Effector memory CD8-positive, alpha-beta T cell (primary cell): ENCODE data around the gene RMC1.
"Not testable (repeated sequence)": the region's sequence is repeated elsewhere in the genome, so short reads cannot be mapped to it uniquely, and the experiment has no call there.

Source experiments
- ATAC-seq: fragments of 150-1000 bp; cut with Tn5 transposase; replicated peaks from 2 replicates; pipeline ENCODE4 v1.10.0; 2021; ENCODE audit warnings: mild to moderate bottlenecking, moderate library complexity
- DNase-seq, 3 experiments: peaks; one replicate each; pipeline ENCODE4 v3.0.0; 2021
- H3K27ac Mint-ChIP-seq, 2 donors: one replicate each; pipeline ENCODE4 v1.8.0; 2022; ENCODE audit warnings: mild to moderate bottlenecking in 2 of 2, mixed read lengths in 2 of 2, moderate library complexity in 2 of 2
- H3K27me3 Mint-ChIP-seq, 2 donors: one replicate each; pipeline ENCODE4 v1.8.0; 2022; ENCODE audit warnings: mixed read lengths in 2 of 2
- H3K36me3 Mint-ChIP-seq: one replicate; pipeline ENCODE4 v1.8.0; 2022; ENCODE audit warnings: mild to moderate bottlenecking, moderate library complexity, mixed read lengths; ENCODE audit not compliant: insufficient read depth
- H3K4me1 Mint-ChIP-seq, 2 donors: one replicate each; pipeline ENCODE4 v1.8.0; 2022; ENCODE audit warnings: low read depth in 2 of 2, mixed read lengths in 2 of 2
- H3K4me3 Mint-ChIP-seq, 2 donors: one replicate each; pipeline ENCODE4 v1.8.0; 2022; ENCODE audit warnings: mild to moderate bottlenecking in 2 of 2, mixed read lengths in 2 of 2, moderate library complexity in 2 of 2
- H3K9me3 Mint-ChIP-seq, 2 donors: one replicate each; pipeline ENCODE4 v1.8.0; 2022; ENCODE audit warnings: mixed read lengths in 2 of 2

Gene RMC1

DNA sequence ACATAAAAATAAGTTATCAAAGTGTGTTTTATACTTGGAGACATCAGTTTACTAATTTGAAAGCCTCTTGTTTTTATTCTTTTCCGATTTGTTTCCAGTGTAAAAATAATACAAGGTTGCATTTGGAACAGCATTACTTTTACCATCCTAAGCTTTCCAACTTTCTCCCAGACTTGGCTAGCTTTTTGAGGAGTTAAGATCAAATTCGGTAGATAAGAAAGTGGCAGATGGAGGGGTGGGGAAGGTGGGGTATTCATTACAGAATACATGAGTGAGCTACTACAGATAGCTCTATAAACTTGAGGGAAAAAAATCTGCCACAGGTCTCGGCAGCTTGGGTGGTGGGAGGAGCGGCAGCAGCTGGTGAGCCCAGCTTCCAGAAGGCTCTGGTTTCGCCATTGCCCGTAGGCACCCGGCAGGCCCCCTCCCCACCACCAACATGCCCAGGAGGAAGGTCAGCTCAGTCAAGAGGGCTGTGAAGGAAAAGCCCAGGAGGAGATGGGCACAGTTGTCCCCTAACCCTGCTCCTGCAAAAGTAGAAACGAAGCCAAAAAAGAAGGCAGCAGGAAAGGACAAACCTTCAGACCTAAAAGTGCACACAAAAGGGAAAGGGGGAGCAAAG lies 18.6 kb upstream of the RMC1 start:
- peaks cover 51% of the 10 kb centered on the region for H3K36me3 Mint-ChIP-seq
- DNase-seq: no peak
- no peak for ATAC-seq
- H3K4me1 Mint-ChIP-seq: peaks cover 2 to 7% of the 10 kb centered on the region in 2 donors
- H3K9me3 Mint-ChIP-seq: no peaks in the 10 kb centered on the region
- no peak overlapping the region for H3K4me3 Mint-ChIP-seq
- no peaks in the 10 kb centered on the region for H3K27me3 Mint-ChIP-seq
- peak overlapping the region in 1 of 2 donors; percentile 51 for H3K27ac Mint-ChIP-seq

DNA sequence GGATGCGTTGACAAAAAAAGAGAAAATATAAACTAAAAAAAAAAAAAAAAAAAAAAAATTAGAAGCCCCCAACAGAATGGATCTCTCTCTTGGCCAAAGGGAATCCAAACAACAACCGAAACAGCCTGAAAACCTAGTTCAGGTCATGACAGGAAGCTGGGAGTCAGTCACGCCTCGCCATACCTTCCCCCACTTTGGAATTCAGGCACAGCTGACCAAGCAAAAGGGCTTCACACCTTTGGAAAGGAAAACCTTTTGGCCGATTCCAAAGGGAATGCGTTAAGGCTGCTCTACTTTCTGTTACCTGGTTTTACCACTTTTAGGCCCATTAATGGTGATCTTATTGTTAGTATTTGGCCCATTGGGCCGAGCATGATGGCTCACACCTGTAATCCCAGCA lies 17.9 kb upstream of the RMC1 start:
- peaks cover 2 to 7% of the 10 kb centered on the region in 2 donors for H3K4me1 Mint-ChIP-seq

DNA sequence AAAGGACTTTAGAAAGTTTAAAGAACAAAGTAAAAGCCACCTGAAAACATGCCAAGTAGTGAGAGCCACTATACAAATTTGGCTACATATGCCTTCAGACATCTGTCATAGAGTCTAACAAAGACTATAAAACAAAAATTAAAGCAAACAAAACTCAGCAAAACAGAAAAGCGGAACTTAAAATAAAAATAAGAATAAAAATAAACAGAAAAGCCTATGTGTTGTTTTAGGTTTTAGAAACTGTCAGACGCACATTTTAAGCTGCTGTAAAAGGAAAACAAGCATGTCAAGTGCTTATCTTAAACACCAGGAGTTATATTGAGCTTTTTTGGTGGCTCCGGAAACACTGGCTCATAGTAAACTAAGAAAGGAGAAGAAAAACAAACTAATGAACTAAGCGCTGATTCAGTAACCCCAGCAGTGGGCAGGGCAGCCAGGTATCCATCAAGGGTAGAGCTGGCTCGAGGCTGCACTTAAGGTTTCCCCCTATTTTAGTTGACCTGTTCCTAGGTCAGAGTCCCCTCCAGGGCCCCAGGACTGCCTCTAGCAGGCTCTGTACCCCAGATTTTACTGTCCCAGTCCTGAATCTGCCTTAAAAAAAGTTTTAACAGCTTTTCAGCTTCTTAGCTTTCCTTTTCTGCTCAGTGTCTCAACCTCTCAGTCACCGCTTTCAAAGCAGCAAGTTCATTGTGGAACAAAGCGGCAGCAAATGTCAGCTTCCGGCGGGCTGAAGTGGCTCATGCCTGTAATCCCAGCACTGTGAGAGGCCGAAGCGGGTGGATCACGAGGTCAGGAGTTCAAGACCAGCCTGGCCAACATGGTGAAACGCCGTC lies 15.4 kb upstream of the RMC1 start:
- ATAC-seq: peak; percentile 66
- H3K36me3 Mint-ChIP-seq: peaks cover 18% of the 10 kb centered on the region
- peak overlapping the region in 1 of 2 donors; percentile 56 for H3K4me3 Mint-ChIP-seq
- no peaks in the 10 kb centered on the region for H3K27me3 Mint-ChIP-seq
- DNase-seq: no peak
- H3K9me3 Mint-ChIP-seq: no peaks in the 10 kb centered on the region
- H3K4me1 Mint-ChIP-seq: peaks cover 2 to 7% of the 10 kb centered on the region in 2 donors
- H3K27ac Mint-ChIP-seq: peak overlapping the region; percentile 65 to 80

More for the DNA sequence above, 17.9 kb upstream of the RMC1 start:
- no peaks in the 10 kb centered on the region for H3K9me3 Mint-ChIP-seq
- no peak for ATAC-seq
- H3K27ac Mint-ChIP-seq: no peak overlapping the region
- DNase-seq: no peak
- H3K36me3 Mint-ChIP-seq: peaks cover 44% of the 10 kb centered on the region
- H3K4me3 Mint-ChIP-seq: no peak overlapping the region
- H3K27me3 Mint-ChIP-seq: no peaks in the 10 kb centered on the region

- not testable (repeated sequence) for ATAC-seq, H3K27me3 Mint-ChIP-seq, H3K4me1 Mint-ChIP-seq, H3K36me3 Mint-ChIP-seq, H3K9me3 Mint-ChIP-seq, DNase-seq, H3K27ac Mint-ChIP-seq, H3K4me3 Mint-ChIP-seq
Measured at GRCh38 chr18:23489586-23489985, 13.7 kb upstream of the RMC1 start.

GRCh38 chr18:23493654-23494053 lies 9.7 kb upstream of the RMC1 start:
- no peak for ATAC-seq
- no peaks in the 10 kb centered on the region for H3K27me3 Mint-ChIP-seq
- peaks cover 0 to under 1% of the 10 kb centered on the region in 2 donors for H3K4me1 Mint-ChIP-seq
- no peak overlapping the region for H3K4me3 Mint-ChIP-seq
- no peaks in the 10 kb centered on the region for H3K36me3 Mint-ChIP-seq
- H3K27ac Mint-ChIP-seq: no peak overlapping the region
- no peaks in the 10 kb centered on the region for H3K9me3 Mint-ChIP-seq
- no peak for DNase-seq

DNA sequence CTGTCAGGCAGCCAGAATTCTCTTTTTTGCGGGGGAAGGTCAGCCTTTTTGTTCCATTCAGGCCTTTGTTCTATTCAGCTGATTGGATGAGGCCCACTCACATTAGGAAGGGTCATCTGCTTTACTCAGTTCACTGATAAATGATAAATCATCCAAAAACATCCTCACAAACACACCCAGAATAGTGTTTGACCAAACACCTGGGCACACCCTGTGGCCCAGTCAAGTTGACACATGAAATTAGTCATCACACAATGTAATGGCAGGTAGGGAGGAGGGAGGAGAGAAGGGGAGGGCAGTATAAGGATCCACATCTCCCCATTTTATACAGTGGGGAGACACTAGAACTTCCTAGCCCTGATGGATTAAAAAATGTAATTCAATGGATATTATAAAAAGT lies 8.3 kb upstream of the RMC1 start:
- no peak for DNase-seq
- no peak overlapping the region for H3K4me3 Mint-ChIP-seq
- H3K27ac Mint-ChIP-seq: no peak overlapping the region
- no peaks in the 10 kb centered on the region for H3K36me3 Mint-ChIP-seq
- H3K9me3 Mint-ChIP-seq: no peaks in the 10 kb centered on the region
- ATAC-seq: no peak
- peaks cover 0 to 5% of the 10 kb centered on the region in 2 donors for H3K4me1 Mint-ChIP-seq
- no peaks in the 10 kb centered on the region for H3K27me3 Mint-ChIP-seq

DNA sequence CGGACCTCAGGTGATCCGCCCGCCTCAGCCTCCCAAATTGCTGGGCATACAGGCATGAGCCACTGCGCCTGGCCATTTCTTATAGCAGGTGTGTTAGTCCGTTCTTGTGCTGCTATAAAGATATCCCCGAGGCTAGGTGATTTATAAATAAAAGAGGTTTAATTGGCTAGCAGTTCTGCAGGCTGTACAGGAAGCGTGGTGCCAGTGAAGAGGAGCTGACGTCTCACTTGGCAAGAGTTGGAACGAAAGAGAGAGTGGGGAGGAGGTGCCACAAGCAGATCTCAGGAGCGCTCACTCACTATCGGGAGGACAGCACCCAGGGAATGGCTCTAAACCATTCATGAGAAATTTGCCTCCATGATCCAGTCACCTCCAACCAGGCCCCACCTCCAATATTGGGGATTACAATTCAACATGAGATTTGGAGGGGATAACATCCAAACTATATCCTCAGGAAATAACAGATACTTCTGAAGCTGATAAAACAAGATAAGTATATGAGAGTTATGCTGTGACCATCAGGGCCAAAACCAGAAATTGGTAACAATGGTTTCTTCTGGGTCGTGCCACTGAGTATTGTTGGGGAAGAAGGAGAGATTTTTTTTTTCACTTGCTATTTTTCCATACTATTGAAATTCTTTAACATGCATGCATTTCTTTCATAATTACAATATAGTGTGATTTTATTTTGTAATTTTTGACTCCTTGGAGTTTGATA lies 7.4 kb upstream of the RMC1 start:
- Mint-ChIP-seq H3K4me1 (peaks cover 0 to 5% of the 10 kb centered on the region in 2 donors), H3K9me3 (no peaks in the 10 kb centered on the region), H3K27me3 (no peaks in the 10 kb centered on the region), H3K36me3 (no peaks in the 10 kb centered on the region), H3K4me3 (no peak overlapping the region), H3K27ac (peak overlapping the region in 1 of 2 donors; percentile 75)
- no peak for ATAC-seq
- no peak for DNase-seq

DNA sequence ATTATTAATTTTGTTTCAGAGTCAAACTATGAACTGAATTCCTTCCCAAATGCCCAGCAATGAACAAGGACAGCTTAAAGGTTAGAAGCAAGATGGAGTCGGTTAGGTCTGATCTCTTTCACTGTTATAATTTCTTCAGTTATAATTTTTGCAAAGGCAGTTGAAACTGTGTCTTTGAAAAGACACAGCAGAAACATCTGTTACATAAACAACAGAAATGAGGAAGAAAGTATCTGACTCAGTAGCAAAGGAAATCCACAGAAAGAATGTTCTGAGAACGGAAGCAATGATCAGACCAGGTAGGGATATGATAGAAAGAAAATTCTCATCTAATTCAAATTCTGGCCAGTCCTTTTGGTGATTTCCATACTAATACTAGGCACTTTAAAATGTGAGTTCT lies 5.2 kb upstream of the RMC1 start:
- DNase-seq: no peak
- Mint-ChIP-seq H3K27ac (peak overlapping the region in 1 of 2 donors; percentile 13), H3K27me3 (no peaks in the 10 kb centered on the region), H3K4me3 (no peak overlapping the region), H3K4me1 (peaks cover 5 to 10% of the 10 kb centered on the region in 2 donors), H3K36me3 (peaks cover 5% of the 10 kb centered on the region), H3K9me3 (no peaks in the 10 kb centered on the region)
- no peak for ATAC-seq

DNA sequence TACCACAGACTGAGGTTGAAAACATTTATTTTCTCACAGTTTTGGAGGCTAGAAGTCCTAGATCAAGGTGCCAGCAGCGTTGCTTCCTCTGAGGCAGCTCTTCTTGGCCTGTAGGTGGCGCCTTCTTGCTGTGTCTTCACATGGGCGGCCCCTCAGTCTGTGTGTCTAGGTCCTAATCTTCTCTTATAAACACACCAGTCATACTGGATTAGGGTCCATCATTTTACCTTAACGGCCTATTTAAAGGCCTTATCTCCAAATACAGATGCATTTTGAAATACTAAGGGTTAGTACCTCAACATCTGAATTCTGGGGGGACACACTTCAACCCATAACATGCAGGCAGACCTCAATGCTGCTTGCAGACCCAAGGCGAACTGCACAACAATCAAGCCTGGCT lies 4.4 kb upstream of the RMC1 start:
- ATAC-seq: peak; percentile 32
- peak; percentile 70 to 75 (median 70) for DNase-seq
- Mint-ChIP-seq H3K36me3 (peaks cover 8% of the 10 kb centered on the region), H3K9me3 (no peaks in the 10 kb centered on the region), H3K4me1 (peaks cover 7 to 12% of the 10 kb centered on the region in 2 donors), H3K27ac (no peak overlapping the region), H3K27me3 (no peaks in the 10 kb centered on the region), H3K4me3 (no peak overlapping the region)

GRCh38 chr18:23499291-23499781 lies 4.0 kb upstream of the RMC1 start:
- Mint-ChIP-seq H3K9me3 (no peaks in the 10 kb centered on the region), H3K27ac (no peak overlapping the region), H3K4me3 (no peak overlapping the region), H3K4me1 (peaks cover 12 to 17% of the 10 kb centered on the region in 2 donors), H3K27me3 (no peaks in the 10 kb centered on the region), H3K36me3 (peaks cover 13% of the 10 kb centered on the region)
- DNase-seq (no peak), ATAC-seq (no peak)

DNA sequence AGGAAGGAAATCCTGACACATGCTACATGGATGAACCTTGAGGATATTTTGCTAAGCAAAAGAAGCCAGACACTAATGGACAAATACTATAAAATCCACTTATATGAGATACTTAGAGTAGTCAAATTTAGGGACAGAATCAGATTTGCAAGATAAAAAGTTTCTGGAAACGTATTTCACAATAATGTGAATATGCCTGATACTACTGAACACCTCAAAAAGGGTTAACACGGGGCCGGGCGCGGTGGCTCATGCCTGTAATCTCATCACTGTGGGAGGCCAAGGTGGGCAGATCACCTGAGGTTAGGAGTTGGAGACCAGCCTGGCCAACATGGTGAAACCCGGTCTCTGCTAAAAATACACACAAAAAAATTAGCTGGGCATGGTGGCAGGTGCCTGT lies 1.7 kb upstream of the RMC1 start:
- DNase-seq (no peak), ATAC-seq (no peak)
- Mint-ChIP-seq H3K4me1 (peaks cover 27 to 29% of the 10 kb centered on the region in 2 donors), H3K27me3 (no peaks in the 10 kb centered on the region), H3K27ac (no peak overlapping the region), H3K36me3 (peaks cover 30% of the 10 kb centered on the region), H3K4me3 (peak overlapping the region; percentile 14 to 57), H3K9me3 (no peaks in the 10 kb centered on the region)

- DNase-seq (no peak), ATAC-seq (no peak)
- Mint-ChIP-seq H3K9me3 (no peaks in the 10 kb centered on the region), H3K4me1 (peaks cover 29 to 35% of the 10 kb centered on the region in 2 donors), H3K36me3 (peaks cover 38% of the 10 kb centered on the region), H3K4me3 (peak overlapping the region; percentile 90 to 94), H3K27ac (peak overlapping the region; percentile 95 to 96), H3K27me3 (no peaks in the 10 kb centered on the region)
Measured at GRCh38 chr18:23502516-23503037, 734 bp upstream of the RMC1 start.

- no peaks in the 10 kb centered on the region for H3K9me3 Mint-ChIP-seq
- H3K36me3 Mint-ChIP-seq: peaks cover 51% of the 10 kb centered on the region
- no peak for ATAC-seq
- H3K27me3 Mint-ChIP-seq: no peaks in the 10 kb centered on the region
- DNase-seq: peak in 1 of 3 experiments; percentile 19
- H3K4me3 Mint-ChIP-seq: peak overlapping the region; percentile 94 to 97
- H3K4me1 Mint-ChIP-seq: peaks cover 31 to 47% of the 10 kb centered on the region in 2 donors
- H3K27ac Mint-ChIP-seq: peak overlapping the region; percentile 92 to 96
Measured at GRCh38 chr18:23503963-23504344, 643 bp downstream of the RMC1 start.
